DMS79 (cell line): ENCODE results near the gene NTM.
A peak's percentile ranks its signal among the peaks of the same experiment; 100 is the strongest.
"Not testable (repeated sequence)": the region's sequence is repeated elsewhere in the genome, so short reads cannot be mapped to it uniquely, and the experiment has no call there.

Experiments used
- DNase-seq: peaks from one replicate; lab custom pipeline; 2025; lab: John Stamatoyannopoulos, UW

The NTM gene

GRCh38 chr11:131370090-131370751, at the start of gene NTM:
Gene NTM (plus strand): TSS chr11:131370615.
- DNase-seq: peak; percentile 38

GRCh38 chr11:131324921-131325570, 45.4 kb upstream of the NTM start:
- no peak for DNase-seq

DNA sequence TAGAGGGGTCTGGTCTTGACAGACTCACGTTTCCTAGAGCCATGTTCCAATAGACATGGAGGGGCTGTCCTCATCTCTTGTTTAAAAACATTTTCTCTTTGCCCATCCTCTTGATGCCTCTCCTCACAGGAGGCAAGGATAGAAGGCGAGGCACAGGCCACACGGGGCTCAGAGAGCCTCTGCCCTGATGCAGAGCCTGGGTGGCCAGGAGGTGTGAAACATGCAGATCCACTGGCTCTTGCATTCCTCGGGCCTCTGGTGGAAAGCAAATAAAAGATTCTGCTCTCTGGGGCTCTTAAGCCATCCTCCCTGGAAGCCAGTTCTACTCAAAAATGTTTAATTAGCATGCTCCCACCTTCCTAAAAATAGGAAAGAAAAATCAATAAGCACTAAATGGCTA, 43.6 kb upstream of the NTM start:
- no peak for DNase-seq

- no peak for DNase-seq
These were observed 43.0 kb upstream of the NTM start for GRCh38 chr11:131327421-131327820.

DNA sequence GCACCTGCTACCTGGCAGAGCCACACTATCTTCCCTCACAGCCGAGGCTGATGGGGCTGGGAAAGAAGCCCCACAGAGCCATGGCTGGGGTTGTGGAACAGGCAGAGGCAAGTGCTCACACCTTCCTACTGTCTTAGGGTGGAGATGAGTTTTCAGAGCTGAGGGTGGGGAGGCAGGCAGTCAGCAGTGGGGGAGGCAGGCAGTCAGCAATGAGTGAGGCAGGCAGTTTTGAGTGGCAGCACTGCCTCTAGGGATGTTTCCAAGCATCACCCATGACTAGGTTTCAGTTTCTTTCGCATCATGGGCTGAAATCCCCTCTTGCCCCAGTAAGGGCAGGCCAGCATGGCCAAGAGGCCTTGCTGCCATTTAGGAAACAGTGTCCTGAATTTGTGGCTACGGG, 41.6 kb upstream of the NTM start:
- DNase-seq: no peak

DNA sequence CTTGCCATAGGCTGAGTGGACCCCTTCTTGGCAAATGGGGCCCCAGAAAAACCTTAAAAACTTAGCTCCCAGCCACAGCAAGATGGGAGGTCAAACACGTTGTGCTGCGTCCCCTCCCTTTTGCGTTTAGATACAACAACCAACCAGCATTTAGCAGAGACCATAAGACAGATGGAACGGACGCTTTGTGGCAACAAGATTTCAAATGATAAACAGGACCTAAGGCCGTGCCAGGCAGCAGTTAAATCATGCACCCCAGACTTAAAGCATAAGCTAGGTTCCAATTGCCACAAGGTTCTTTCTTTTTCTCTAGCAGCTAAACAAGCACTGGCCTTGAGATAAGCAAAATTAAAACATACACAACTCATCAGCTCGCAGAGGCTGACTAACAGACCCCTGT, 39.4 kb upstream of the NTM start:
- no peak for DNase-seq

GRCh38 chr11:131331546-131331945, 38.9 kb upstream of the NTM start:
- no peak for DNase-seq

GRCh38 chr11:131334601-131335000, 35.8 kb upstream of the NTM start:
- no peak for DNase-seq

DNA sequence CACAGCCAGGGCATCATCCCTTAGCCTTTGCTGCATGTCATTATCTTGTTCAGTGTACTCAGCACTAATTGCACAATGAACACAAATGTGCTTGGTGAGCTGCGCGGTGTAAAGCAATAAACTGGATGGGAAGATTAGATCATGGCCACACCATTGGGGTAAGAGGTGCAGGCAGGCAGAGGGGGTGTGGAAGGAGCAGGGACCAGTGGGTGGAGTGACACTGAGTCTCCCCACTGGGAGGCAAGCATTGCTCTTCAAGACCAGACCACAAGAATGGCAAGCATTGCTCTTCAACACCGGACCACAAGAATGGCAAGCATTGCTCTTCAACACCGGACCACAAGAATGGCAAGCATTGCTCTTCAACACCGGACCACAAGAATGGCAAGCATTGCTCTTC, 28.5 kb upstream of the NTM start:
- not testable (repeated sequence) for DNase-seq

DNA sequence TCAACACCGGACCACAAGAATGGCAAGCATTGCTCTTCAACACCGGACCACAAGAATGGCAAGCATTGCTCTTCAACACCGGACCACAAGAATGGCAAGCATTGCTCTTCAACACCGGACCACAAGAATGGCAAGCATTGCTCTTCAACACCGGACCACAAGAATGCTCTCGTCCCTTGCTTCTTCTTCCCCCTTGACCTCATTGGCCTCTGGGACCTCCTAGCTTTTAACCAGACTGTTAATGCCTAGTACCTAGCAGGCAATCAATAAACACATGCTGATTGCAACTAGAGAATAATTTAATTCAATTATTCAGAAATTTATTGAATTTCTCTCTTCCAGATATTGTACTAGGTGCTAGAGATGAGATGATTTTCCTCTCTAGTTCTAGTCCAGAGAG, 28.0 kb upstream of the NTM start:
- not testable (repeated sequence) for DNase-seq

DNA sequence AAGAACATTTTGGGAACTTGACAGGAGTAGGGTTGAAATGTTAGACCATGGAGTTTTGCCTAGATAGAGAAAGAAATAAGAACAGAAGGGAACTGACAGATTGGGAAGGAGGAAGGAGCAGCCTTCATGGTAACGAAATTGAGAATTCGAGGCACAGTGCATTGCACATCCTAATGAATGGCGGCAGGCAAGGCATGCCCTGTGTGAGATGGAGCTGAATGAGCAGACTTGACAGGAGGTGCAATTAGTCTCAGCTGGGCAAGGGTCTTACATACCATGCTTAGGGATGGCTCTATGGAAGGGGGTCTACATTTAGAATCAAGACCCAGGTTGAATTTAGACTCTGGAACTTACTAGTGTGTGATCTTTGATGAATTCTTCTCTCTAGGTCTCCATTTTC, 25.0 kb upstream of the NTM start:
- no peak for DNase-seq

- DNase-seq: no peak
These were observed 20.9 kb upstream of the NTM start for GRCh38 chr11:131349368-131350086.

DNA sequence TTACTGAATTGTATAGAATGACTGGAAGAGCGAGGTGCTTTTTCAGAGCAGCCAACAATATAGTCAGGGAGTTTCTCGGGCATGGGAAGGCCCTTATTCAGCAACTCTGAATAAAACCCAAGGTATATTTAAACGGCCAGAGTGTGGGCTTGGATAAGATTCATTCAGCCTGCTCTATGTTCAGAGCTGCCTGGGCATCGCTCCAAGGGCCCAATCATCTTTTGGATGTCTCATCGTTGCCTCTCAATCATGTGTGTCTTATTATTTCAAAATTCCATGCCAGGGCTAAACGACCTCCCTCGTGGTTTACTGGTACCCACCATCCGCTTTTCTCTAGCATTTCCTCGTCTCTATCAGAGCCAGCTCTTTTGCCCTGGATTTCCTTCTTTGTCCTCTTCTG, 19.5 kb upstream of the NTM start:
- DNase-seq: no peak

DNA sequence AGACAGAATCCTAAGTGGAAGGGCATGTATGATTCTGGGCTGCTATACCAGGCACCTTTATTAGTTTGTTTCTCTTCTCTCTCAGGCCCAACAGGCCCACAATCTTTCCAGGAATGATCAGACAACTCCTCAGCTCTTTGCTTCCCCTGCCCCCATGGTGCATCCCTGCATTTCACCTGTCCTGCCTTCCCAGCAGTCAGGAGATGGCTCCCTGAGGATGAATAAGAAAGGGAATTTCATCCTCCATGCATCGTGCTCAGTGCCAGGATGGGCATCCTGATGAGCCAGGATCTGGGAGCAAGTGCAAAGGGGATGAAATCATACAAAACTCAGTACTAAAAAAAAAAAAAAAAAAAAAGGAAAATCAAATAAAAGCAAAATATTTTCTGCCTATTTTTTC, 18.6 kb upstream of the NTM start:
- DNase-seq: no peak

DNA sequence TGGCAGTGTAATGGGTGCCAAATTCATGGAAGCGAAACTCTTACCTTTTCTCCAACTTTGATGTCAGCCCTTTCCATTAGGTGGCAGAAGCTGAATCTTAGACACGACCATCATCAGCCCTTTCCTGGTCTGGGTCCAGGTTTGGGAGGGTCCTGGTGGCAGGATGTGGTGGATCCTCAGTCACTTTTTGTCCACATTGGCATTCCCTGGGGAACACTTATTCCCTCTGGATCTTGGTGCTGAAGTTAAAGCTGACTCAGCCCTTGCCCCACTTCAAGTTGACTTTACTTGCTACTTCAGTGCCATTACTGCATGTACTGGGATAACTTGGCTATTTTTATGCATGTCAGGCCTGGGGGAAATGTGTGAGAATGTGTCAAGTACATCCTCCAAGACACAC, 16.6 kb upstream of the NTM start:
- DNase-seq: no peak

DNA sequence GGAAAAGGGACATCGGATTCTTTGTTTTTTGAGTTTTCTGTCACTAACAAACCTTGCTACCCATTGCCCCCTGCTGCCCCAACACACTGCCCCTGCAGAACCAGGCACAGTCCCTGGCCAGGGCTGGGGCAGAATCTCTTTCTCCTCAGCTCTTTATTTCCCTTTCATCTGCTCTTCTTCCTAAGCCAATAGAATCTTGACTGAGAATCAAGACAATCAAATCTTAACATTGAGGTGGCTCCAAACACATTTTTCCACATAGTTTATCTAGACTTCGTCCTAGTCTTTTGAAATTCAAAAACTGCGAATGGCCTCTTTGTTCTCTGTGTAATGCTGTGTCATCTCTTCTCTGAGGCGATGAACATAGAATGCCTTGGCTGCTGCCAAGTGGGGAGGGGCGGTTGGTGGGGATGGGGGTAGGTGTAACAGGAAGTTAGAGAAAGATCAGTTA, 16.1 kb upstream of the NTM start:
- no peak for DNase-seq

DNA sequence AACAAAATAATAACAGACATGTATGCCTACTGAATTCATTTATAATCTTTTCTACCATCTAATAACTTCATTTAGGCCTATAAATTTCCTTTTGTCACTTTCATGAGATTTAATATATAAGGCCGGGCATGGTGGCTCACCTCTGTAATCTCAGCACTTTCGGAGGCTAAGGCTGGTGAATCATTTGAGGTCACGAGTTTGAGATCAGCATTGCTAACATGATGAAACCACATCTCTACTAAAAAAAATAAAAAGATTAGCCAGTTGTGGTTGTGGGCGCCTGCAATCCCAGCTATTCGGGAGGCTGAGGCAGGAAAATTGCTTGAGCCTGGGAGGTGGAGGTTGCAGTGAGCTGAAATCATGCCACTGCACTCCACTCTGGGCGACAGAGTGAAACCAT, 14.2 kb upstream of the NTM start:
- no peak for DNase-seq

DNA sequence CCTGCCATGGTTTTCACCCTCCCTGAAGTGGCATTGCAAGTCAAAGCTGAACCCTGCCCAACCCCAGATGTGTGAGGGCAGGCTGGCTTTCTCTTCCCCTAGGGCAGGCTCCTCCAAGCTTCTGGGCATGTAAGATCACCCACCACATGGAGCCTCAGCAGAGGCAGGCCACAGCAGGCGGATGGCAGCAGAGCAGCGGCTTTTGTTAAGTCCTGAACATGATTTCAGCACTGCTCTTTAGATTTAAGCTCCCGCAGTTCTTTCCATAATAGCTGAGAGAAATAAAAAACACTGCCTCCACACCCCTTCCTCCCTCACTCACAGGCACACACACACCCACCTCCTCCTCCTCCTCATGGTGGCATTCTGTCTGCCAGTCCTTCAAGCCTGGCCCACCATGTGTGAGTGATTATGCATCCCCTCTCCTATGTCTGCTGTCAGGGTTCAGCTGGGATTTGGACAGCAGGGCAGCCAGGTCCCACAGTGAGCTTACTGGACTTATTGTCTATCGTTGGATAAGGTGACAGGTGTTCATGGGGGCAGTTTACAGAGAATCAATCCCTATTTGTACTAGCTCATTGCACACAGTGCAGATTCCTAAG, 5.0 kb upstream of the NTM start:
- no peak for DNase-seq

- DNase-seq: peak; percentile 9
These were observed 731 bp downstream of the NTM start for GRCh38 chr11:131370901-131371790.

DNA sequence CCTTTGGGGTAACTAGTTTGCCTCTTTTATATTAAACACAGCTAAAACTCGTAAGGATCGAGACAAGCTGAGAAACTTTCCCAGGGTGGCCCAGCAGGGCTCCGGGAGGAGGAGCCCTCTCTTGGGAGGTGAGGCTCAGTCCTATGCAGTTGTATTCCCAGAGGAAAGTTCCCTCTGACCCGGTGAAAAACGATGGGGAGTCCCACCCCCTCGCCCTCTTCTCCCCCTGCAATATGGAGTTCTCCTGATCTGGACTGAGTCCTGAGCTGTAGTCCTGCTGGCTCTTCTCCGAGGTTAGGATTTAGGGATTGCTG, 1.3 kb downstream of the NTM start:
- DNase-seq: no peak

- no peak for DNase-seq
These were observed 2.0 kb downstream of the NTM start for GRCh38 chr11:131372234-131372962.
